ENCODE data around the gene MALL.
"Not testable (repeated sequence)": the region's sequence is repeated elsewhere in the genome, so short reads cannot be mapped to it uniquely, and the experiment has no call there.

The MALL gene

DNA sequence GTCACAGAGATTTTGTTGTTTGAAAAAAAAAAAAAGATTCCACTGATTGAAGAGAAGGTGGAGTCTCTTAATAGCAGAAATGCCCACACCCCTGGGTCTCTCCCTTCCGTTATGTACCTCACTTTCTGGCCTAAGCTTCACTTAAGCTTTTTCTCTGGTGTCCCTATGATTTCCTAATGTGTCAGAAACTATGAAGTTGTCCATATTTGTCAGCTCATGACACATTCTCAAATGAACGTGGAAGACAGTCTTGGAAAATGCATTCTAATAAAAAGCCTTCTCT is 5.4 kb upstream of the MALL start:
- no peaks in the 10 kb centered on the region for H3K9me3 ChIP-seq
- no peak overlapping the region for H3K4me2 ChIP-seq
- no peaks in the 10 kb centered on the region for H3K36me3 ChIP-seq
- no peaks in the 10 kb centered on the region for H3K27me3 ChIP-seq
- H3K4me1 ChIP-seq: no peaks in the 10 kb centered on the region
- H3K9ac ChIP-seq: no peak overlapping the region
- H3K4me3 ChIP-seq: no peak overlapping the region
- no peak for TF ChIP-seq Cebpa-rat (IDR thresholded peaks at IDR 0.05)
- H4K20me1 ChIP-seq: no peaks in the 10 kb centered on the region
- no peak overlapping the region for H3K27ac ChIP-seq

DNA sequence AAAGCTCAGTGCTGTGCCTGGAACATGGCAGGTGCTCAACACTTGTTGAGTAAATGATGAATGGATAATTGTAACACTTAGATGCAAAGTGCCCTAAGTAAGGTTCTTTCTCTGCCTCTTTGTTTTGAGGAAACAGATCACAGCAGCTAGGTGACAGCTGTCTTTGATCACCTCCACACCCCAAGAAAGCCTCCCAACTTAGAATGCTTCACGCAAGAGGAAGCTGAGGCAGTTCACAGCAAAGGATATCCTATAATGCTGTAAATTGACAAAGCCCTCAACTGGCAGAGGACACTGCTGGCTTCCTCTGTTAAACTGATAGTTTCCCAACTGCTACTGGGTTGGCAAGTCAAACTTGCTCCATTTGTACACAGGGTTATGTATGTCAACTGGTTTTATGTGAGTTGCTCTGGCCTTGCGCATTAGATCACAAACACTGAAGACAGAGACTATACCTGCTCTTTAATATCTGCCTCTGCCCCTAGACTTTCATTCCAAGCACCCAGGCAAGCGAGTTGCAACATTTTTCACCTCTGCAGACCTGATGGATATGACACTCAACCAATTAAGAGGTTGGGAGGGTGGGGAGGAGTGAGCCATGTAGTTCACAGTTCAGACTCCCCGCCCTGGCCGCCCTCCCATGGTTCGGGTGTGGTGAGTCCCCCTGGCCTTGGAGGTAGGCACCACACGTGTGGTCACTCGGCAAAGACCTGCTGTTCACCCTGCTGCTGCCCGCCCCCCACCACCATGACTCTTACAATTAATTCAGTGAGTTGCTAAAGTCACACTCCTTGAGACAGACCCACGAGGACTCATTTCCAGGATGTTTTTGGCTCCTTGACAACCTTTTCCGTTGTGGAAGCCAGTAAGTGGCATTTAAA is 4.8 kb upstream of the MALL start:
- no peak for TF ChIP-seq Cebpa-rat (IDR thresholded peaks at IDR 0.05)
- Histone ChIP-seq H3K4me3 (no peak overlapping the region), H3K4me1 (no peaks in the 10 kb centered on the region), H3K9me3 (0 out of 2 replicates have a peak, but pooled peaks cover under 1% of the 10 kb centered on the region), H3K4me2 (no peak overlapping the region), H3K9ac (no peak overlapping the region), H3K36me3 (no peaks in the 10 kb centered on the region), H3K27me3 (no peaks in the 10 kb centered on the region), H3K27ac (no peak overlapping the region), H4K20me1 (no peaks in the 10 kb centered on the region)

DNA sequence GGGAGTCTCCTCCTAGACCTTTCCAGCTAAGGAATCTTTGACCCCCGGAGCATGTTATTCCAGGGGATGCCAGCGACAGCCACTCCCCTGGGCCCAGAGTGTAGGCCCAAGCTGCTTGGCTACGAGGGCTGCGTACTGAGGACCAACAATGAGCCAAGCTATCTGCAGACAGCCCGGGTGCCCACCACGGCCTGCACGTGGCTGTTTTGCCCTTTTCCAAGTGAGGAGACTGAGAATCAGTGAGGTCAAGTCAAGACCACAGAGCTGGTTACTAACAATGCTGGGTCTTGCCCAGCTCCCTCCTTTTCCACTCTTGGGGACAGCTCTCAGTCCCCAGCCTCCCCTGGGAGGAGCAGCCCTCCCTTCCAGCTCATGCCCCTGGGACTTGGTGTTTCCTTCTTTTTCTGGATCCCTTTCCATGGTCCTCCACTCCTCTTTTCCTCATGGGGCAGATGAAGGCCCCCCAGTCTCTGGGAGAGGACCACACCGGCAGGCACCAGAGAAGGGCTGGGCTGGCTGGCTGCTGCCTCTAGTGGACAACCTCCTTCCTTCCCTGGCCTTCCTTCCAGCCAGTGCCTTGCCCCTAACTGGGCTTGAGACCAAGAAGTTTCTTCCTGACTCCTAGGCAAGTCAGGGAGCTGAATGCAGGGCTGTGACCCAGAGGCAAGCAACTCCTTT is 550 bp upstream of the MALL start:
- H3K9ac ChIP-seq: no peak overlapping the region

DNA sequence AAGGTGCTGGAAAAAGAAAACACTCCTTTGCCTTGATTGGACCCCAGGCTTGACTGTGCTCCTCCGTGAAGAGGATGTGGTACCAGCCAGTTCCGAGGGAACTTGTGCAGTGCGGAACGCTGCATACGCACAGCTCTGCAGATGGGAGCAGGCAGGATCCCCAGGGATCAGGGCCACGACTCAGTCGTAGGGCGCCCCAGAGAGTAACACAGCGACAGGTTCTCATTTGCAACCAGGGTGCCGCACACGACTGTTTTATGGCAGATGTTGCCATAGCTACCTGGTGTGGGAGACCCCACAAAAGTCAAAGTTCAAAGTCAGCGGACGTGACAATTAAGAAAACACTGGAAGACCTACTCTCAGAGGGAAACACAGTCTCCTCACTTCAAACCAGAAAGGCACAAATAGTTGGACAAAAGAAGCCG is 779 bp downstream of the MALL start:
- TF ChIP-seq Cebpa-rat (IDR thresholded peaks at IDR 0.05): no peak
- Histone ChIP-seq H3K4me2 (no peak overlapping the region), H3K4me3 (no peak overlapping the region), H3K27me3 (no peaks in the 10 kb centered on the region), H3K9me3 (0 out of 2 replicates have a peak, but pooled peaks cover 3% of the 10 kb centered on the region), H4K20me1 (no peaks in the 10 kb centered on the region), H3K27ac (no peak overlapping the region), H3K4me1 (peaks cover 6% of the 10 kb centered on the region; the same call in 1 of the 2 replicates), H3K9ac (no peak overlapping the region), H3K36me3 (no peaks in the 10 kb centered on the region)

More for the DNA sequence above, 550 bp upstream of the MALL start:
- Histone ChIP-seq H3K4me2 (no peak overlapping the region), H3K4me1 (peaks cover 6% of the 10 kb centered on the region; the same call in 1 of the 2 replicates), H4K20me1 (no peaks in the 10 kb centered on the region), H3K27me3 (no peaks in the 10 kb centered on the region), H3K36me3 (no peaks in the 10 kb centered on the region), H3K4me3 (no peak overlapping the region), H3K27ac (no peak overlapping the region), H3K9me3 (0 out of 2 replicates have a peak, but pooled peaks cover 3% of the 10 kb centered on the region)
- TF ChIP-seq Cebpa-rat (IDR thresholded peaks at IDR 0.05): no peak

DNA sequence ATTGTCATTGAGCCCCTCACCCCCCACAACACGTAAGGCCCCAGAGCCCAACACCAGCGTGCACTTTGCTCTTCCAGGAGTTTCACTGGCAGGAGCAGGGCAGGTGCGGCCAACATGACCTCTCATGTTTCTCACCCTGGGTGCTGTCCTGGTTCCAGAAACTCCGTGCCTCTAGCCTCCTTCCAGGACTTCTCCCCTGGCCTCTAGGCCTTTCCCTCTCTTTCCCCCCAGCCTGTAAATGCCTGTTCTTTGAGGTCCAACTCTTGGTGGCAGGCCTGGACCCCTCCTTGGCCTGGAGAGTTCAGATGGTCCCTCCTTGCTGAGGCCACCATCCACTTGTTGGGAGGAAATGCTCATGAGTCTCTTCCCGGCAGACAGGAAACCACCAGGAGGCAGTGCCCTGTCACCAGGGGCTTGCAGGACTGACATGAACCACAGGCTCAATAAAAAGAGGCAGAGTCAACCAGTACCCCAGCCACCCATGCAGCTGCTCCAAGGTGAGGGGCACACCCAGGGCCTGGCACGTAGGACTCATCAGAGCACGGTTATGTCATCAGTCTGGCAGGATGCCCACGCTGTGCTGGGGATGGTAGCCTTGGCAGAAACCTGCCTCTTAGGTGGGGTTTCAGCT is 1.5 kb downstream of the MALL start:
- no peaks in the 10 kb centered on the region for H3K27me3 ChIP-seq
- H3K4me1 ChIP-seq: peaks cover 6% of the 10 kb centered on the region; the same call in 1 of the 2 replicates
- H3K4me2 ChIP-seq: no peak overlapping the region
- no peak overlapping the region for H3K9ac ChIP-seq
- H4K20me1 ChIP-seq: no peaks in the 10 kb centered on the region
- H3K9me3 ChIP-seq: 0 out of 2 replicates have a peak, but pooled peaks cover 3% of the 10 kb centered on the region
- H3K4me3 ChIP-seq: no peak overlapping the region
- no peak overlapping the region for H3K27ac ChIP-seq
- no peak for TF ChIP-seq Cebpa-rat (IDR thresholded peaks at IDR 0.05)
- H3K36me3 ChIP-seq: no peaks in the 10 kb centered on the region

DNA sequence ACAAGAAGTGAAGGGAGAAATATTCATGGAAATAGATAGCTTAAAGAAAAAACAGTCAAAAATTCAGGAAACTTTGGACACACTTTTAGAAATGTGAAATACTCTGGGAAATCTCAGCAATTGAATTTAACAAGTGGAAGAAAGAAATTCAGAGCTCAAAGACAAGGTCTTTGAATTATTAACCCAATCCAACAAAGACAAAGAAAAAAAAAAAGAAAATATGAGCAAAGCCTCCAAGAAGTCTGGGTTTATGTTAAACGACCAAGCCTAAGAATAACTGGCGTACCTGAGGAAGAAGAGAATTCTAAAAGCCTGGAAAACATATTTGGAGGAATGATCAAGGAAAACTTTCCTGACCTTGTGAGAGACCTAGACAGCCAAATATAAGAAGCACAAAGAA is 7.3 kb downstream of the MALL start:
- H3K9me3 ChIP-seq, H3K9ac ChIP-seq, H3K4me2 ChIP-seq, H4K20me1 ChIP-seq, H3K4me3 ChIP-seq, H3K27me3 ChIP-seq, H3K36me3 ChIP-seq, H3K27ac ChIP-seq, H3K4me1 ChIP-seq: not testable (repeated sequence)

DNA sequence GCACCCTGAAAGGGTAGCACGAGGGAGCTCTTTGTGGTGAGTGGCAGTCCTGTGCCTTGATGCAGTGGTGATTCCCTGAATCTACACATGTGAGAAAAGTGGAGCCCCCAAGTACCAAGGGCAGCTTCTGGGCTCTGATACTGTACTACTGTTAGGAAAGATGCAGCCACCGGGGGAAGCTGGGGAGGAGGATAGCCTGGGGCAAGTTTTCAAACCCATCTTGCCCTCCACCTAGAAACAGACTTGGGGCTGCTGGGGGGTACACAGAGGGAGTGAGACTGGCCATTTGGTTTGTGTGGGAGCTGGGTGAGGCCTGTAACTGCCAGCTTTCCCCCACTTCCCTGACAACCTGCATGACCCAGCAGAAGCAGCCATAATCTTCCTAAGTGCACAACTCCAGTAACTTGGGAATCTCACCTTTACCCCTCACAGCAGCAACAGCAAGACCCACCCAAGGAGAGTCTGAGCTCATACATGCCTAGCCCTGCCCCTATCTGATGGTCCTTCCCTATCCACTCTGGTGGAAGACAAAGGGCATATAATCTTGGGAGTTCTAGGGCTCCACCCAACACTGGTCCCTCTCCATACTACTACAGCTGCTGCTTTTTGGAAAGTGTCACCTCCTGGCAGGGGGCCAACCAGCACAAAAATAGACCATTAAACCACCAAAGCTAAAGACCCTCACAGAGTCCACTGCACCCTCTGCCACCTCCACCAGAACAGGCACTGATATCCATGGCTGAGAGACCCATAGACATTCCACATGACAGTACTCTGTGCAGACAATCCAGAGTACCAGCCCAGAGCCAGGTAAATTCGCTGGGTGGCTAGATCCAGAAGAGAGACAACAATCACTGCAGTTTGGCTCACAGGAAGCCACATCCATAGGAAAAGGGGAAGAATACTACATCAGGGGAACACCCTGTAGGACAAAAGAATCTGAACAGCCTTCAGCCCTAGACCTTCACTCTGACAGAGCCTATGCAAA is 8.2 kb downstream of the MALL start:
- Histone ChIP-seq H4K20me1 (no peaks in the 10 kb centered on the region), H3K9me3 (peaks cover 9% of the 10 kb centered on the region), H3K4me2 (no peak overlapping the region), H3K36me3 (no peaks in the 10 kb centered on the region), H3K27ac (no peak overlapping the region), H3K4me1 (no peaks in the 10 kb centered on the region), H3K4me3 (no peak overlapping the region), H3K9ac (no peak overlapping the region), H3K27me3 (no peaks in the 10 kb centered on the region)
- no peak for TF ChIP-seq Cebpa-rat (IDR thresholded peaks at IDR 0.05)

DNA sequence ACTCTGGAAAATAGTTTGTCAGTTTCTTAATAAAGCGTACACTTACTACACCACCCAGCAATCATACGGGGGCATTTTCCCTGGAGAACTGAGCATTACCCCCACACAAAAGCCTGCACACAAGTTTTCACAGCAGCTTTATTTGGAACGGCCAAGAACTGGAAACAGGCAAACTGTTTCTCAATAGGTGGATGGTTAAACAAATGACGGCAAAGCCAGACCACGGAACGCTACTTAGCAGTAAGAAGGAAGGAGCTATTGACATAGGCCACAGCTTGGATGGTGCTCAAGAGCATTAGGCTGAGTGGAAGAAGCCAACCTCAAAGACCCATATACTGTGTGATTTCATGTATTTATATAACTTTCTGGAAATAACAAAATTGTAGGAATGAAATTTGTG is 9.0 kb downstream of the MALL start:
- Histone ChIP-seq H3K4me2 (no peak overlapping the region), H3K9ac (no peak overlapping the region), H3K27me3 (no peaks in the 10 kb centered on the region), H3K4me1 (peaks cover 2% of the 10 kb centered on the region), H4K20me1 (no peaks in the 10 kb centered on the region), H3K4me3 (no peak overlapping the region), H3K9me3 (peaks cover 9% of the 10 kb centered on the region), H3K27ac (no peak overlapping the region), H3K36me3 (no peaks in the 10 kb centered on the region)
- TF ChIP-seq Cebpa-rat (IDR thresholded peaks at IDR 0.05): no peak

All from BLaER1 (cell line).